Measurements from ENCODE around the gene SPATS2.

SPATS2 gene

GRCh38 chr12:49417558-49417957, 50.3 kb downstream of the SPATS2 start:
- Histone ChIP-seq H3K79me2 (ENCODE audit: insufficient read depth, low read length) (peaks cover 9% of the 10 kb centered on the region), H3K27ac (ENCODE audit: low read depth, low read length) (no peak overlapping the region), H3K4me2 (ENCODE audit: low read depth, low read length, poor library complexity, severe bottlenecking) (no peak overlapping the region), H4K20me1 (ENCODE audit: low read depth, low read length) (no peaks in the 10 kb centered on the region; the same call in 1 of the 2 replicates), H3K27me3 (ENCODE audit: low read length) (no peaks in the 10 kb centered on the region), H3K36me3 (ENCODE audit: low read length) (no peaks in the 10 kb centered on the region), H3K4me3 (ENCODE audit: insufficient read depth, low read length, poor library complexity, severe bottlenecking) (no peak overlapping the region), H3F3A (ENCODE audit: insufficient read depth) (peaks cover 5% of the 10 kb centered on the region; the same call in 1 of the 2 replicates), H3K9me3 (ENCODE audit: insufficient read depth, low read length) (no peaks in the 10 kb centered on the region), H3K9ac (ENCODE audit: low read length) (no peak overlapping the region), H3K9me2 (replicated peaks; ENCODE audit: insufficient read depth, low read length) (no peaks in the 10 kb centered on the region), H2AFZ (ENCODE audit: low read depth, low read length, severe bottlenecking) (no peak overlapping the region)
- TF ChIP-seq EZH2phosphoT487 (conservative IDR thresholded peaks at IDR 0.05; ENCODE audit: low read length) (no peak), CTCF (IDR thresholded peaks at IDR 0.05; ENCODE audit: insufficient read depth, low read length, poor library complexity, severe bottlenecking) (no peak)

GRCh38 chr12:49420556-49420955, 53.3 kb downstream of the SPATS2 start:
- H3K4me2 ChIP-seq (ENCODE audit: low read depth, low read length, poor library complexity, severe bottlenecking), result no peak overlapping the region
- H4K20me1 ChIP-seq (ENCODE audit: low read depth, low read length), result no peaks in the 10 kb centered on the region; the same call in 1 of the 2 replicates
- H3K27ac ChIP-seq (ENCODE audit: low read depth, low read length), result no peak overlapping the region
- no peak overlapping the region for H3K4me3 ChIP-seq (ENCODE audit: insufficient read depth, low read length, poor library complexity, severe bottlenecking)
- no peak overlapping the region for H3K9ac ChIP-seq (ENCODE audit: low read length)
- peaks cover 3% of the 10 kb centered on the region; the same call in 1 of the 2 replicates for H3K36me3 ChIP-seq (ENCODE audit: low read length)
- H2AFZ ChIP-seq (ENCODE audit: low read depth, low read length, severe bottlenecking), result no peak overlapping the region
- H3K27me3 ChIP-seq (ENCODE audit: low read length), result no peaks in the 10 kb centered on the region
- no peaks in the 10 kb centered on the region for H3K9me2 ChIP-seq (replicated peaks; ENCODE audit: insufficient read depth, low read length)
- H3F3A ChIP-seq (ENCODE audit: insufficient read depth), result peaks cover 5% of the 10 kb centered on the region; the same call in 1 of the 2 replicates
- H3K79me2 ChIP-seq (ENCODE audit: insufficient read depth, low read length), result peaks cover 9% of the 10 kb centered on the region
- TF ChIP-seq CTCF (IDR thresholded peaks at IDR 0.05; ENCODE audit: insufficient read depth, low read length, poor library complexity, severe bottlenecking) (no peak), EZH2phosphoT487 (conservative IDR thresholded peaks at IDR 0.05; ENCODE audit: low read length) (no peak)
- no peaks in the 10 kb centered on the region for H3K9me3 ChIP-seq (ENCODE audit: insufficient read depth, low read length)

GRCh38 chr12:49422114-49422513, 54.9 kb downstream of the SPATS2 start:
- Histone ChIP-seq H3K36me3 (ENCODE audit: low read length) (peaks cover 8% of the 10 kb centered on the region; the same call in 1 of the 2 replicates), H3K4me2 (ENCODE audit: low read depth, low read length, poor library complexity, severe bottlenecking) (no peak overlapping the region), H3K27ac (ENCODE audit: low read depth, low read length) (no peak overlapping the region), H3K9ac (ENCODE audit: low read length) (no peak overlapping the region), H3F3A (ENCODE audit: insufficient read depth) (peaks cover 5% of the 10 kb centered on the region; the same call in 1 of the 2 replicates), H3K9me3 (ENCODE audit: insufficient read depth, low read length) (no peaks in the 10 kb centered on the region), H4K20me1 (ENCODE audit: low read depth, low read length) (no peaks in the 10 kb centered on the region; the same call in 1 of the 2 replicates), H3K27me3 (ENCODE audit: low read length) (no peaks in the 10 kb centered on the region), H3K4me3 (ENCODE audit: insufficient read depth, low read length, poor library complexity, severe bottlenecking) (no peak overlapping the region), H3K9me2 (replicated peaks; ENCODE audit: insufficient read depth, low read length) (no peaks in the 10 kb centered on the region), H3K79me2 (ENCODE audit: insufficient read depth, low read length) (peaks cover 9% of the 10 kb centered on the region), H2AFZ (ENCODE audit: low read depth, low read length, severe bottlenecking) (no peak overlapping the region)
- TF ChIP-seq EZH2phosphoT487 (conservative IDR thresholded peaks at IDR 0.05; ENCODE audit: low read length) (no peak), CTCF (IDR thresholded peaks at IDR 0.05; ENCODE audit: insufficient read depth, low read length, poor library complexity, severe bottlenecking) (no peak)

All from SU-DHL-6 (cell line).